A204.1 (cell line): ENCODE data around the gene ATP6V0A1.
"Not testable (repeated sequence)": the region's sequence is repeated elsewhere in the genome, so short reads cannot be mapped to it uniquely, and the experiment has no call there.

Experiments used
- FAIRE-seq: peaks from 2 replicates; lab custom pipeline; 2012; peaks lifted over from hg19 to GRCh38; lab: Jason Lieb, UNC

Gene ATP6V0A1

DNA sequence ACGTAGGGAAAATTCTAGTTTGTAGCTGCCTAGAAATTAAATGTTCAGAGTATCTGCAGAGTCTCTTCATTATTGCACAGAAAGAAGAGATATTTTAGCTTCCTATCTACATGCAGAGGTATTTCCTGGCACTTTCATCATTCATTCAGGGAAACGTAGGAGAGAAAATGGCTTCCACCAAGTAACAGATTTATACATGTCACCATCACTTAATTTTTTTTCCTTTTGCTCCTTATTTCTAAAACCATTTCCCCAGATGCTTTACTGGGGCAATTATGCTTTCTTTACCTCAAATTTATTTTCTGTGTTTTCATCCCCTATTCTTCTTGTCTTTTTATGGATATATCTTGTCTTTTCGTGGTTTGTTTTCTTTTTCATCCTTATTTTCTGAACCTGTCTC, 18.5 kb downstream of the ATP6V0A1 start:
- FAIRE-seq = no peak

DNA sequence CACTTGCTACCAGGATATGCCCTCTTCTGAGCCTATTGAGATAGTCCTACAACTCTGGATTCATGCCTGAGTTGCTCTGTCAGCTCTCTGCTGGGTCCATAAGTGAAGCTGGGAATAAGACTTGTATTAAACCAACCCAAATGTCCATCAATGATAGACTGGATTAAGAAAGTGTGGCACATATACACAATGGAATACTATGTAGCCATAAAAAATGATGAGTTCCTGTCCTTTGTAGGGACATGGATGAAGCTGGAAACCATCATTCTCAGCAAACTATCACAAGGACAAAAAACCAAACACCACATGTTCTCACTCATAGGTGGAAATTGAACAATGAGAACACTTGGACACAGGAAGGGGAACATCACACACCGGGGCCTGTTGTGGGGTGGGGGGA, 19.1 kb downstream of the ATP6V0A1 start:
- not testable (repeated sequence) for FAIRE-seq

DNA sequence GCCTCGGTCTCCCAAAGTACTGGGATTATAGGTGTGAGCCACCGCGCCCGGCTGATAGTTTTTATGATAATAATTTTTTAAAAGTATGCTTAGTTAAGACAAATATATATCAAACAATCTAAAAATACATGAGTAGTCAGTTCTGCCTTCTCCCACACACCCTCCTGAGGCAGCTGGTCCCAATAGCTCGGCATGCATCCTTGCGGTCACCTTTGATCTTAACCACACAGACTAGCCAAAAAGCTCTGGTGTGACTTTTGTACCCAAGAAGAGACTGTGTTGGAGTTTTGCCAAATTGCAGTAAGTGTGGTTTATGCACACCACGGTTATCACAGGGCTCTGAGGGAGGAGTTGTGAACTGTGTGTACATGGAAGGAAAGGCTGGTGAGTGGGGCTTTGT, 25.6 kb downstream of the ATP6V0A1 start:
- no peak for FAIRE-seq

DNA sequence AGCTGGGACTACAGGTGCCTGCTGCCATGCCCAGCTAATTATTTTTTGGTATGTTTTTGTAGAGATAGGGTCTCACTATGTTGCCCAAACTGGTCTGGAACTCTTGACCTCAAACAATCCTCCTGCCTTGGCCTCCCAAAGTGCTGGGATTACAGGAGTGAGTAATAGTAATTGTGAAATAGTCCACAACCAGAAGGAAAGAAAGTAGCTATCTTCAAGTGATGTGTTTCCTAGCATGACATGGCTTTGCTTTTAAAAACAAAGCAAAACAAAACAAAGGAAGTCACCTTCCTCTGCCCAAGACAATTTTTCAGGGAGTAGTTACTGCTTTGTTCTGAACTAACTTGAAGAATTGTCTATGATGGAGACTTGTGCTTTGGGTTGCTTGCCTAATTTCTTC, 27.0 kb downstream of the ATP6V0A1 start:
- FAIRE-seq = no peak

DNA sequence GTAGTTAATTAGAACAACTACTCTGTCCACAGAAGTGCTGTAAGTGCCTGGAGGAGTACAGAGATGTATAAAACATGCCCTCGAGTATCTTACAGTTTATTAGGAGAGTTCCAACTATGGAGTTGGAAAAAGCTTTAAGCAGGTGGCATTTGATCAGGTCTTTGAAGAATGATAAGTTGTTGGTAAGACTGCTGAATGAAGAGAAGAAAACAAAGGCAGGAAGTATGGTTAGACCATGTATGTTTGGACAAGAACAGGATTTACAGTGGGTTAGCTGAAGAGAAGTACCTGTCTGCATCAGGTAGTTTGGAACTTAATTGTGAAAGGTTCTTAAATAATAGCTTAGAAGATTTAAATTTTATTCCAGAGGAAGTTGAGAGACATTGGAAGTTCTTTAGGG, 29.4 kb downstream of the ATP6V0A1 start:
- no peak for FAIRE-seq

DNA sequence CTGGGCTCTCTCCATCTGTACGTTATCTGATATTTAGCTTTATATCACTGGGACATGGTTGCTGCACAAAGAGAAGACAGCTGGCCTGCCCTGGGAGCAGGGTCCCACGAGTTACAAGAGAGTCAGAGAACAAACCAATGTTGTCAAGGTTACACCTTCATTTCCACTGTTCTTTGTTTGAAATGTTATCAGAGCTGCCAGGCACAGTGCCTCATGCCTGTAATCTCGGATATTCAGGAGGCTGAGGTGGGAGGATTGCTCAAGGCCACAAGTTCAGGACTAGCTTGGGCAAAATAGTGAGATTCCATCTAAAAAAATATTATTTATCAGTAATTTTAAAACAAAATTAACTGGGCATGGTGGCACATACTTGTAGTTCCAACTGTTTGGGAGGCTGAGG, 34.6 kb downstream of the ATP6V0A1 start:
- no peak for FAIRE-seq

DNA sequence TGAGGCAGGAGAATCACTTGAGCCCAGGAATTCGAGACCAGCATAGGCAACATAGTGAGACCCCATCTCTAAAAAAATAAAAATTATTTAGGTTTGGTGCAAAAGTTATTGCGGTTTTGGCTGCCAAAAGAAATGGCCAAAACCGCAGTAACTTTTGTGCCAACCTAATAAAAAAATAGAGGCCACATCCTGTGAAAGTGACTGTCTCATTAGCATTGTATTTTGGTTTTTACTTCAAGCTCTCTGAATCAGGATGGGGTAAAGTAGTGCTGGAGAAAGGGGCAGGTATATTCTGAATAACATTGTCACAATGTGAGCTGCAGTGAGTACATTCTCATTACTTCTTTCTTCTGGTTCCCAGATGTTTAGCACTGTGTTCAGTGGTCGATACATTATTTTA, 36.0 kb downstream of the ATP6V0A1 start:
- no peak for FAIRE-seq

DNA sequence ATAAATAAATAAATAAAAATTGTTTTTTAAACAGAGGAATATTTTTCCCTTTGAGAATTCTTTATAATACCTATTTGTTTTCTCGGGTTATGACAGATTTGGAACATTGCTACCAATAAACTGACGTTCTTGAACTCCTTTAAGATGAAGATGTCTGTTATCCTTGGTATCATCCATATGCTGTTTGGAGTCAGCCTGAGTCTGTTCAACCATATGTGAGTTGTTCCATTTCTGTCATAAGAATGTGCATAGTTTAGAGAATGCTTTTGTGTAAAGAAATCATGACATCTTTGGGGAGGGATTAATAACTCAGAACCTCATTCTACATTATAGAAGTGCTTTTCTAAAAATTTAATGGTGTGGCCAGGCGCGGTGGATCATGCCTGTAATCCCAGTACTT, 40.1 kb downstream of the ATP6V0A1 start:
- FAIRE-seq = no peak

DNA sequence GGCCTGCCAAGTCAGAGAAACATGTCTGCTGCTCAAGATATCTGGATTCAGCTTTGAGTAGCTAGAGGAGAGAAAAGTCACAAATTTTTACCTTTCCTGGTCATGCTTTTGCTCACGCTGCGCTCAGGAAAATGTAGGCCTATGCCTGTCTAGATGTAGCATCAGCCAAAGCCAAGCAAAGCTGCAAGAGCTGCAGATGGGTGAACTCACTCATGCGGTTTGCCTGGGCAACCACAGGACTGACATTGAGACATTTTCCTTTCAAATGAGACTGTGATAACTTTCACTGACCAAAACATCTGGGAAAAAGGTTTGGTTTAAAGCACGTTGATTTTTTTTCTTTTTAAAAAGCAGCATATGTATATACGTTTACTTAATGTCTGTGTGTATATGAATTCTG, 43.4 kb downstream of the ATP6V0A1 start:
- FAIRE-seq = no peak

DNA sequence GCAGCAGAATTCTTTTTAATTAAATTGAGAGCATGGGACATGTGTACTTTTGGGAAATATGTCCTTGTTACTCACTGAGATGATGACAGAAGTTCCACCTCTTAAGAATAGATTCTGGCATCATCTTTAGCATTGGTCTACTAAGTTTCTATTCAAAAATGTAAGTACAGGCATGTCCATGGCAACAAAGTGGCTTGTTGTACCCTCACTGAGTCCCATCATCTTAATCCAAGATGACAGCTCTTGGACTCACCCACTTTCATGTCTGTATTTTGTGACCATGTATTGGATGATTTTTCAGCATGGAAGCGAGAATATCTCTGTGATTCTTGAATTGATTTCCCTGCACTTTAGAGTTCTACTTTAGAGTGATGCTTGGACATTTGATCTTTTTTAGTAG, 44.2 kb downstream of the ATP6V0A1 start:
- no peak for FAIRE-seq

DNA sequence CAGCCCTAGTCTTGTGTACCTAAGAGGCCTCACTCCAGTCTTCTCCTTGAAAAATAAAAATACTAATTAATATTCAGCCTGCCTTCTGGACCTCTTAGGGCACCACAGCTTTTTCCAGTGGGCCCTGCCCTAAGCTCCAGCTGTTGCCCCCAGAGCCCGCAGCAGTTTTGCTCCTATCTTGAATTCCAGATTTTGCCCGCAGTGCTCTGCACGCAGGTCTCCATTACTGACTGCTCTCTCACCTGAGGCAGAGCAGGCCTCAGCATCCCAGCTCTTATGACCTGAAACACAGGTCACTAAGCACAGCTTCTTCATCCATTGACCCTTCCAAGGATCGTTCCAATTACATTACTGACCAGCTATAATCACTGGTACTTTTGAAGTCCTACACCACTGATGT, 49.0 kb downstream of the ATP6V0A1 start:
- FAIRE-seq = no peak

DNA sequence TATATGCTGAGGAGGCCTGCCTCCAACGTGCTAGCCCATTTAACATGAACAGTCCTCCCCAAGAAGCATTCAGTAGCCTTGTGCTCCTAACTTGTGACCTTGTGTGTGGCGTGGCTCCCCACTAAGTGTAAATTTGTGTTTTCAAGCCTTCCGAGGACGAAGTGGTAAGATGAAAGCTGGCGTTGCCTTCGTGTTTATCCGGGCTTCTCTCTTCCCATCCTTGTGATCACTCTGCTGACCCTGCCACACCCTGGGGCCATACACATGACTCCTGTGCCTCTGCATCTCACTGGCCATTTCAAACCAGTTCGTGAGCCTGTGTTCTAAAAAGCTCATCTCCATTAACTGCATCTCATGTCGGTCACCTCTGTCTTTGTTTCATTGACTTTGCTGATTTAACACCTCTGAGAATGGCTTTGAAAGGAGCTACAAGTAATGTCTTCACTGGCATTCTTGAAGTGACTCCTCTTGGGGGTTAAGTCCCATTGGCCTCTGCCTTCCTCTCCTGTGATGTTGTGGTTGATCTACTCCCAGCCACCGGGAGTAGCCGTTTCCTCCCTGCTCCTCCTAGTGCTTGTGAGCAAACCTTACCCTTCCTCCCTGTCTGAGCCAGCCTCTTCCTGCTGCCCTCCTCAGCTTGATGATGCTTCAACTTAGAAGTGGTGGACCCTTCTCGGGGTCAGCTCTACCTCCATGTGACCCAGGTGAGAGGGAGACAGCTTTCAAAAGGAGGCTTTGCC, 49.9 kb downstream of the ATP6V0A1 start:
- FAIRE-seq = no peak

DNA sequence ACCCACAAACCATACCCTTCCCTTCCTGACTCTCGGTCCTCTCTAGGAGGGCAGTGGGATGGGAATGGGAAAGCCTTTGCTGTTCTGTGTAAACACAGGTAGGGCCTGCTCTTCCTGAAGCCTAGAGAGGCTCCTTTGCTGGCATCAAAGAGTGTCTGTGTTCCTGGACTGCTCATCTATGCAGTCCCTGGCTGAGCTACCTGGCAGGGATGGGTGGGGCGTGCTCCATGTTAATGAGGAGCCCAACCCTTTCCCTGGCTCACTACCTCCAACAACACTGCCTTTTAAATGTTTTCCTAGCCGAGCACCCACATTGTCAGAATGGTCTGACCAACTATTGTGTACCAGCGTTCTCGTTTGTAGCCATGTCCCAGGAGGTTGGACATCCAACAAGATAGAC, 50.7 kb downstream of the ATP6V0A1 start:
- FAIRE-seq = no peak

DNA sequence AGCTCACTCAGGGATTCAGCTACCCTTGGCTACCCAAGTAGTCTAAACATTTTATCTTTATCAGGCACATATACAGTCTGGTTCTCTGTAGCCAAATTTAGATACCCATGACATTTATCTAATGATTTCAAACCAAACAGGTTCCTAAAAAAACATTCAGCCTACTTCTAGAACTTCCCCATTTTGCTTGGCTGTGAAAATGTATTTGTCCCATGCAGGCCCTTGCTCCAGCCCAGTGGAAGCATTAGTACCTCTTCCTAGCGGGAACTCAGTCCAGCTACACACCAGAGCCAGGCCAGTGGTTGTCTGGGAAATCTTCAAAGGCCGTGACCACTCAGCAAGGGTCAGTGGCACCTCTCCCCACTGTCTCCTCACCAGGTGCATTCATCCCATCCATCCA, 51.2 kb downstream of the ATP6V0A1 start:
- FAIRE-seq = no peak

DNA sequence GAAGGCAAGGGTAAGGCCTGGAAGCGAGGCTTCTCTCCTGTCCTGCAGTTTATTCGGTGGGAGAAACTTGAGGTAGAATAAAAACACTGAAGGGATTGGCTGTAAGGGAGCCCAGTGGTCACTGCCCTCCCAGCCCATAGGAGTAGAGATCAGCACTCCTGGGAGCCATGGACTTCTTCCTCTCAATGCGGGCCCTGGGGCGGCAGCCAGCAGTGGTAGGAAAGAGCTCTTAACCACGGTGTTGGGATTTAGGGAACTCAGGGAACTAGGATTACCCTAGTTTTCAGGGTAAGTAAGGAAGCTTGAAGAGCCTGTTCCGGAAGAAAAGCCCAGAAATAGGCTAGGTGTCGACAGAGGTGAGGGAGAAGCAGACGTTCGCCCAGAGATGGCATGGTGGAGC, 53.6 kb downstream of the ATP6V0A1 start:
- no peak for FAIRE-seq

DNA sequence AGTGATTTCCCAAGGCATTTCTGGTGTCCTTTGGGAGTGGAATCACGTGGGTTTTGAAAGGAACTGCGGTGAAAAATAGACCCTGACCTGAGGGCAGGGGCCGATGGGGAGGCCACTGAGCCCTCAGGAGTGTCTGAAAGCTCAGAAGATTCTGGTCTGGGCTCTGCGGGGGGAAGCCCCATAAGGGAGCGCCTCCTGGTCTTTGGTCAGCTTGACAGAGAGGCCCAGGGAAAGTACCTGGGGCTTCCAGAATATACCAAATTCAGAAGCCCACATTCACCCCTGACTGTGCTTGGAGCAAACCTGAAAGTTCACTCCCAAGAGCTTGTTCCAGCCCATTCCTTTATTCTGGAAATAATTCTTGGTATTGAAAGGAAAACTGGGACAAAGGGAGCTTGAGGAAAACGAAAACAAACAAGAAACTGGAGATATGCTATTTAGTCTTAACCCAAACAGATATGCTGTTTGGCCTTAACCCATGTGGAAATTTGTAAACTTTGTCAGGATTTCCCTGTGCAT, 54.1 kb downstream of the ATP6V0A1 start:
- no peak for FAIRE-seq

DNA sequence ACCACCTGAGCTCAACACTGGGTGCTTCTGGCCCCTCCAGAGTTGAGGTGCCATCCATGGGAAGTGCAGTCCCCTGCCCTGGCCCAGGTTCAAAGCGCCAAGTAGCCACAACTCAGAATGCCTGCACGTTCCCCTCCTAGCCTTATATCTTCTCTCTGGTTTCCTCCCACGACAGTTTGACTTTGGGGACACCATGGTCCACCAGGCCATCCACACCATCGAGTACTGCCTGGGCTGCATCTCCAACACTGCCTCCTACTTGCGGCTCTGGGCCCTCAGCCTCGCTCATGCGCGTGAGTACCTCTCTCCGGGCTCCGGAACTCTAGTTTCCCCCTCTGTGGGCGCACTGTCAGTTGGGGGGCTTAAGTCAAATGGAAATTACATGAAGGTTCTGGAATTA, 55.0 kb downstream of the ATP6V0A1 start:
- FAIRE-seq = no peak

DNA sequence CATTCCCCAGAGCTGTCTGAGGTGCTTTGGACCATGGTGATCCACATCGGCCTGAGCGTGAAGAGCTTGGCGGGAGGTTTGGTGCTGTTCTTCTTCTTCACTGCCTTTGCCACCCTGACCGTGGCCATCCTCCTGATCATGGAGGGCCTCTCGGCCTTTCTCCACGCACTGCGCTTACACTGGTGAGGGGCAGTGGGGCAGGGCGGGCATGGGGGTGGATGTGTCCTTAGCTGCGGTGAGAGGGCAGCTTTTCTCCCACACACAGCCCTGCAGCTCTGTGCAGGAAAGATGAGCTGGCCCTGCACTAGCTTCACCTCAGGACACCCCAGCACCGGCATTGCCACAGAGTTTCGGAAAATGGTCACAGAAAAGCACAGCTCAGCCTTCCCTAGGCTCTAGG, 55.6 kb downstream of the ATP6V0A1 start:
- FAIRE-seq = no peak

DNA sequence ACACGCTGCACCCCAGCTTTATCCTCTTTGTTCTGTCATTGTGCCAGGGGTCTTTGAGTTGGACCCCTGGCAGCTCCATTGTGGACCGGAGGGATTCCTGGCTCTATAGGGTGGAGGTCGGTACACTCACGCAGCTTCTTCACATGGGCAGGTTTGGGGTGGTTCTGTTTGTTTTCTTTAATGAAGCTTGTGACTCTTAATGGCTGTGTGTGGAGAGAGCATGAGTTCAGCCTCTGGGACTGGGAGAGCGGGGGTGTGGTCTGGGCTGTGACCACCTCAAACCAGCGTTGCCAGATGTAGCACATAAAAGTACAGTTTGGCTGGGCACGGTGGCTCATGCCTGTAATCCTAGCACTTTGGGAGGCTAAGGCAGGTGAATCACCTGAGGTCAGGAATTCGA, 56.2 kb downstream of the ATP6V0A1 start:
- no peak for FAIRE-seq

DNA sequence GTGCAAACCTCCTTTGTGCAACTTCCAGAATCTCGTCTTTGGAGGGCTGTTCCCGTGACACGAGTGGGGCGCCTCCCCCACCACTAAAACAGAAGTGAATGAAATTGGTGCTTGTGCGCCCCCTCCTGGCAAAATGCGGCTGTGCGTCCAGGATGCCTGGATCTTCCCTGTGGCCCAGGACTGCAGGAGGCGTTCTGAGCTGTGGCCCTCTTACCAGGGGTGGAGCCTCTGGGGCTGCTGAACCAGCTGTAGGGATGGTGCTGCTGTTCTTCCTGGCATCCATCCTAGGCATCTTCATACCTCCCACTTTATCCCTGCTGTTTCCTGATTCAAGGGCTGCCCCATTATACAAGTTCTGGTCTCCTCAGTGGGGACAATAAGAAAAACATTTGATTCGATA, 58.8 kb downstream of the ATP6V0A1 start:
- FAIRE-seq = peak; percentile 34

DNA sequence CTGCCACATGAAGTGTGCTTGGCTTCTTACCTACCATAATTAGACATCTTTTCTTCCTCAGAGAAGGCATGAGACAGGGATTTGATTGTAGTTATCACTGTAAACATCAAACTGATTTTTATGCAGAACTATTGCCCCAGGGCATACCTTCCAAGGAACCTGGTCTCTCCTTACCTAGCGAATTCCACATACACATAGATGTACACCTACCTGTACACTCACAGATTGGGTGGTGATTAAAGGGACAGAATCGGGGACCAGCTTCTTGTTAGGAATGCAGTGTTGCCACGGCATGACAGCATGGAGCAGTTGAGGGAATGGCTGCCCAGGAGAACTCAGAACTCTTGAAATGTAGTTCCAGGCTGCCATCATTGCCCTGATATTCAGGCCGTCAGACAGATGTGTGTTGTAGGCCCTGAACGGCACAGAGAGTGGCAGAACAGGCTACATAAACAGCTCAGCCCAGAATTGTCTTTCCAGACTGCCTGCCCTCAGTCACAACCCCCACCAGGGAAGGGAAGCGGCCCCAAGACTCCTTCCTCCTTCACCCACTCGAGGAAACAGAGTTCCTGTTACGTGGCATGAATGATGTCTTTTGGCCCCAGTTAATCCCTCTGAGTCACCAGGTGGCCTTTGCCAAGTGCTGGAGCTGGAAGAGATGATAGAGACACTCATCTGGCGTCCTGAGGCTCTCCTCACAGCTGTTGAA, 59.5 kb downstream of the ATP6V0A1 start:
- FAIRE-seq = no peak

DNA sequence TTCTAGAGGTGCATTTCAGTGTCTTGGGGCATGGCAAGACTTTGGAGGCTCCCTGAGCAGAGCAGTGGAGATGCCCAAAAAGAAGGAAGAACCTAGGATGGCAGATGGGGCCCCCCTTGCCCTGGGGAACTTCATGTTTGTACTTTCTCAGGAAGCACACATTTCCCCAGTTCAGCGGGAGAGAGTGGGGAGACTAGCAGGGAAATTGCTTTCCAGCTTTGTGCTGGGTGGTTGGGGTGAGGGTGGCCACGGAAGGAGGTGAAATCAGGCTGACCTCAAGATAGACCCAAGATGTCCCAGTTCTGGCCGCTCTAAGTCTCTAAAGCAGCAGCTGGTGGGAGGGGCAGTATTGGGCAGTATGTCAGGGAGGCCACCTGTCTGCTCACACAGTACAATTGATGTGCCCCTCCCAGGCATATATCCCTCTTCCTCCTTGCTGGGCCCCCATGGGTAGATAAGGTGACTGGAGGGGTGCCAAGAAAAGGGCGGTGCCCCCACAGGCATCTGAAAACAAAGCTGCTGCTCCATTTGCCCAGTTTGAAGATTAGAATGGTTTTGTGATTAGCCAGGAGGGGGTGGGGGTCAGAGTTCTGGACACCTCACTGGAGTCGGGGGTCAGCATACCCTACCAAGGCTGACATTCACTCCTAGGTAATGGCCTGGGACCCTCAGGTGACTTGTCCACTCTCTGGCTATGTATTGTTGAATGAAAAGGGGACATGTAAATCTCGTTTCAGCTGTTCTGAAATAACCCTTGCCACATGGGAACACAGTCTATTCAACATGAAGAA, 60.3 kb downstream of the ATP6V0A1 start:
- no peak for FAIRE-seq
